H1 (cell line): ENCODE data around the gene PAFAH1B1. TPM values are rescaled to one million over a fixed set of nuclear protein-coding genes. Genes with fewer than 3 reads are reported as not detected.

ENCODE experiments used
- BRCA1 ChIP-seq: IDR thresholded peaks from 2 replicates; pipeline ENCODE4 v1.6.1; 2012; ENCODE audit warnings: low read depth, low read length, improper control_type of control experiment
- HDAC2 ChIP-seq, 2 experiments: fragments of 300-600 bp in 1 of 2; sonication (generic) in 1 of 2; IDR thresholded peaks; 2 replicates each; pipeline ENCODE4 v1.6.1; 2011 to 2012; ENCODE audit warnings: low read depth in 2 of 2, low read length in 2 of 2, mild to moderate bottlenecking in 2 of 2, moderate library complexity in 2 of 2, borderline replicate concordance in 1 of 2, inconsistent platforms in 1 of 2
- JUN ChIP-seq: IDR thresholded peaks from 2 replicates; pipeline ENCODE4 v1.6.1; 2011; ENCODE audit warnings: low read depth, mild to moderate bottlenecking, improper control_type of control experiment, low read length
- KDM1A ChIP-seq: fragments of 200-600, 300-600 bp; sonication (generic); IDR thresholded peaks from 2 replicates; pipeline ENCODE4 v1.7.1; 2016; ENCODE audit warnings: mild to moderate bottlenecking, low read length, borderline replicate concordance
- NANOG ChIP-seq: IDR thresholded peaks from 2 replicates; pipeline ENCODE4 v1.6.1; 2011; ENCODE audit warnings: low read length, low read depth, mild to moderate bottlenecking, inconsistent platforms; ENCODE audit not compliant: insufficient read depth, poor library complexity, severe bottlenecking
- RFX5 ChIP-seq: IDR thresholded peaks from 2 replicates; pipeline ENCODE4 v1.6.1; 2011; ENCODE audit warnings: low read depth, low read length, improper control_type of control experiment, borderline replicate concordance
- TAF7 ChIP-seq: optimal IDR thresholded peaks from 2 replicates; pipeline ENCODE3; 2011; ENCODE audit warnings: low read depth, mild to moderate bottlenecking, inconsistent platforms, low read length, moderate library complexity, borderline replicate concordance
- TBP ChIP-seq: IDR thresholded peaks from 2 replicates; pipeline ENCODE4 v1.6.1; 2011; ENCODE audit warnings: low read depth, low read length, improper control_type of control experiment
- TCF12 ChIP-seq: IDR thresholded peaks from 2 replicates; pipeline ENCODE4 v1.6.1; 2011; ENCODE audit warnings: low read depth, mild to moderate bottlenecking, low read length
- polyA plus RNA-seq, 7 experiments: library from polyadenylated mRNA; depleted of rRNA in 3 of 7; stranded (reverse) in 5 of 7; unstranded in 2 of 7; fragments of >200 nt in 5 of 7; fragments of 200-250 nt in 2 of 7; gene quantifications; 1 replicate in 5 of 7; 2 replicates in 1 of 7; 4 replicates in 1 of 7; pipeline versions ENCODE4 v1.2.1 to v1.2.3, GENCODE V29; 2011 to 2013; ENCODE audit warnings: missing spikeins in 2 of 7, mixed read lengths in 2 of 7
- total RNA-seq: library from RNA; stranded (reverse); fragmentation: NEBNext Ultra II Directional; extraction: Animal tissue kit (Norgen Biotek cat#: 25700); gene quantifications from 2 replicates; pipeline ENCODE4 v1.2.1, GENCODE V29; 2021
- TF ChIP-seq, protein P1 (sequence below): fragments of 300-600 bp; sonication (generic); IDR thresholded peaks from 2 replicates; pipeline ENCODE4 v1.7.1; 2012; ENCODE audit warnings: low read length, moderate library complexity, mild to moderate bottlenecking, inconsistent platforms; ENCODE audit not compliant: insufficient replicate concordance

The PAFAH1B1 gene
- total and polyA plus RNA-seq, 2 of the 8 experiments (the other 6 are each of a cell fraction or from before 2014, with no cell fraction given) = 42.0 to 152 TPM

DNA sequence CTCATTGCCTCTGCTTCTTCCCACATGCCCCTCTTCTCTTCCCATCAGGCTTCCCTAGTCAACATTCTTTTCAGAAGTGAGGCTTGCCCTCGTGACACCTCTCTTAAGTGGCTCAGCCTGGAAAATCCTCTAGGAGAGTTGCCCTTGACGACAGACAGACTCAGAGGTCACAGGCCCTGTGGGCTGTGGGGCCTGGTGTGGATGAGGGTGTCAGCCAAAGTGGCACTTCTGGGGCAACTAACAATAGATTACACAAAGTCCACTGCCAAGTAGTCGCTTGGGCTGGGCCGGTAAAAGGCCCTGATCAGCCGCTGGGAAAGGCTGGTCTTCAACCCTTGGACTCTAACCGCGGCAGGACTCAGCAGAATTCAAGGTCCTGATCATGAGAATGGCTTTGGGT, 48.1 kb upstream of the PAFAH1B1 start (continued):
- TF ChIP-seq, protein P1, sequence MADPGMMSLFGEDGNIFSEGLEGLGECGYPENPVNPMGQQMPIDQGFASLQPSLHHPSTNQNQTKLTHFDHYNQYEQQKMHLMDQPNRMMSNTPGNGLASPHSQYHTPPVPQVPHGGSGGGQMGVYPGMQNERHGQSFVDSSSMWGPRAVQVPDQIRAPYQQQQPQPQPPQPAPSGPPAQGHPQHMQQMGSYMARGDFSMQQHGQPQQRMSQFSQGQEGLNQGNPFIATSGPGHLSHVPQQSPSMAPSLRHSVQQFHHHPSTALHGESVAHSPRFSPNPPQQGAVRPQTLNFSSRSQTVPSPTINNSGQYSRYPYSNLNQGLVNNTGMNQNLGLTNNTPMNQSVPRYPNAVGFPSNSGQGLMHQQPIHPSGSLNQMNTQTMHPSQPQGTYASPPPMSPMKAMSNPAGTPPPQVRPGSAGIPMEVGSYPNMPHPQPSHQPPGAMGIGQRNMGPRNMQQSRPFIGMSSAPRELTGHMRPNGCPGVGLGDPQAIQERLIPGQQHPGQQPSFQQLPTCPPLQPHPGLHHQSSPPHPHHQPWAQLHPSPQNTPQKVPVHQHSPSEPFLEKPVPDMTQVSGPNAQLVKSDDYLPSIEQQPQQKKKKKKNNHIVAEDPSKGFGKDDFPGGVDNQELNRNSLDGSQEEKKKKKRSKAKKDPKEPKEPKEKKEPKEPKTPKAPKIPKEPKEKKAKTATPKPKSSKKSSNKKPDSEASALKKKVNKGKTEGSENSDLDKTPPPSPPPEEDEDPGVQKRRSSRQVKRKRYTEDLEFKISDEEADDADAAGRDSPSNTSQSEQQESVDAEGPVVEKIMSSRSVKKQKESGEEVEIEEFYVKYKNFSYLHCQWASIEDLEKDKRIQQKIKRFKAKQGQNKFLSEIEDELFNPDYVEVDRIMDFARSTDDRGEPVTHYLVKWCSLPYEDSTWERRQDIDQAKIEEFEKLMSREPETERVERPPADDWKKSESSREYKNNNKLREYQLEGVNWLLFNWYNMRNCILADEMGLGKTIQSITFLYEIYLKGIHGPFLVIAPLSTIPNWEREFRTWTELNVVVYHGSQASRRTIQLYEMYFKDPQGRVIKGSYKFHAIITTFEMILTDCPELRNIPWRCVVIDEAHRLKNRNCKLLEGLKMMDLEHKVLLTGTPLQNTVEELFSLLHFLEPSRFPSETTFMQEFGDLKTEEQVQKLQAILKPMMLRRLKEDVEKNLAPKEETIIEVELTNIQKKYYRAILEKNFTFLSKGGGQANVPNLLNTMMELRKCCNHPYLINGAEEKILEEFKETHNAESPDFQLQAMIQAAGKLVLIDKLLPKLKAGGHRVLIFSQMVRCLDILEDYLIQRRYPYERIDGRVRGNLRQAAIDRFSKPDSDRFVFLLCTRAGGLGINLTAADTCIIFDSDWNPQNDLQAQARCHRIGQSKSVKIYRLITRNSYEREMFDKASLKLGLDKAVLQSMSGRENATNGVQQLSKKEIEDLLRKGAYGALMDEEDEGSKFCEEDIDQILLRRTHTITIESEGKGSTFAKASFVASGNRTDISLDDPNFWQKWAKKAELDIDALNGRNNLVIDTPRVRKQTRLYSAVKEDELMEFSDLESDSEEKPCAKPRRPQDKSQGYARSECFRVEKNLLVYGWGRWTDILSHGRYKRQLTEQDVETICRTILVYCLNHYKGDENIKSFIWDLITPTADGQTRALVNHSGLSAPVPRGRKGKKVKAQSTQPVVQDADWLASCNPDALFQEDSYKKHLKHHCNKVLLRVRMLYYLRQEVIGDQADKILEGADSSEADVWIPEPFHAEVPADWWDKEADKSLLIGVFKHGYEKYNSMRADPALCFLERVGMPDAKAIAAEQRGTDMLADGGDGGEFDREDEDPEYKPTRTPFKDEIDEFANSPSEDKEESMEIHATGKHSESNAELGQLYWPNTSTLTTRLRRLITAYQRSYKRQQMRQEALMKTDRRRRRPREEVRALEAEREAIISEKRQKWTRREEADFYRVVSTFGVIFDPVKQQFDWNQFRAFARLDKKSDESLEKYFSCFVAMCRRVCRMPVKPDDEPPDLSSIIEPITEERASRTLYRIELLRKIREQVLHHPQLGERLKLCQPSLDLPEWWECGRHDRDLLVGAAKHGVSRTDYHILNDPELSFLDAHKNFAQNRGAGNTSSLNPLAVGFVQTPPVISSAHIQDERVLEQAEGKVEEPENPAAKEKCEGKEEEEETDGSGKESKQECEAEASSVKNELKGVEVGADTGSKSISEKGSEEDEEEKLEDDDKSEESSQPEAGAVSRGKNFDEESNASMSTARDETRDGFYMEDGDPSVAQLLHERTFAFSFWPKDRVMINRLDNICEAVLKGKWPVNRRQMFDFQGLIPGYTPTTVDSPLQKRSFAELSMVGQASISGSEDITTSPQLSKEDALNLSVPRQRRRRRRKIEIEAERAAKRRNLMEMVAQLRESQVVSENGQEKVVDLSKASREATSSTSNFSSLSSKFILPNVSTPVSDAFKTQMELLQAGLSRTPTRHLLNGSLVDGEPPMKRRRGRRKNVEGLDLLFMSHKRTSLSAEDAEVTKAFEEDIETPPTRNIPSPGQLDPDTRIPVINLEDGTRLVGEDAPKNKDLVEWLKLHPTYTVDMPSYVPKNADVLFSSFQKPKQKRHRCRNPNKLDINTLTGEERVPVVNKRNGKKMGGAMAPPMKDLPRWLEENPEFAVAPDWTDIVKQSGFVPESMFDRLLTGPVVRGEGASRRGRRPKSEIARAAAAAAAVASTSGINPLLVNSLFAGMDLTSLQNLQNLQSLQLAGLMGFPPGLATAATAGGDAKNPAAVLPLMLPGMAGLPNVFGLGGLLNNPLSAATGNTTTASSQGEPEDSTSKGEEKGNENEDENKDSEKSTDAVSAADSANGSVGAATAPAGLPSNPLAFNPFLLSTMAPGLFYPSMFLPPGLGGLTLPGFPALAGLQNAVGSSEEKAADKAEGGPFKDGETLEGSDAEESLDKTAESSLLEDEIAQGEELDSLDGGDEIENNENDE = no peak
- TF ChIP-seq JUN (no peak), NANOG (no peak), RFX5 (no peak), TAF7 (no peak), TBP (no peak), HDAC2 (IDR thresholded peaks at IDR 0.05; ENCODE audit: borderline replicate concordance in 1 of 2, low read depth in 2 of 2, low read length in 2 of 2) (no peak), BRCA1 (no peak), TCF12 (no peak), KDM1A (no peak)
- TF ChIP-seq, all 59 proteins: peak for 0
